Liver (tissue), 10 donors: ENCODE data around the gene FARP1. TPM values are rescaled to one million over a fixed set of nuclear protein-coding genes. Genes with fewer than 3 reads are reported as not detected.

ENCODE experiments used
- DNase-seq: peaks from one replicate; pipeline ENCODE4 v3.0.0-alpha.2; 2017; ENCODE audit warnings: low spot score
- H3K27ac ChIP-seq, 2 donors: one replicate each; pipeline ENCODE4 v1.7.0; 2013; ENCODE audit warnings: inconsistent platforms in 2 of 2, low read length in 2 of 2, control low read depth in 1 of 2, low read depth in 1 of 2, mild to moderate bottlenecking in 1 of 2
- H3K27me3 ChIP-seq, 4 donors: one replicate each; pipeline versions ENCODE4 v1.6.1 to v1.7.0; 2013; ENCODE audit warnings: low read length in 3 of 4, inconsistent platforms in 1 of 4, mild to moderate bottlenecking in 1 of 4, moderate library complexity in 1 of 4; ENCODE audit not compliant: control insufficient read depth in 4 of 4, insufficient read depth in 4 of 4
- H3K36me3 ChIP-seq, 4 donors: one replicate each; pipeline versions ENCODE4 v1.6.1 to v1.7.0; 2013; ENCODE audit warnings: low read length in 3 of 4, mild to moderate bottlenecking in 3 of 4, low read depth in 1 of 4, moderate library complexity in 1 of 4; ENCODE audit not compliant: control insufficient read depth in 4 of 4, insufficient read depth in 3 of 4
- H3K4me1 ChIP-seq, 4 donors: one replicate each; pipeline versions ENCODE4 v1.6.1 to v1.7.0; 2013; ENCODE audit warnings: low read length in 3 of 4, mild to moderate bottlenecking in 3 of 4, moderate library complexity in 1 of 4; ENCODE audit not compliant: control insufficient read depth in 4 of 4, insufficient read depth in 4 of 4
- H3K4me3 ChIP-seq, 3 donors: one replicate each; pipeline versions ENCODE4 v1.6.1 to v1.7.0; 2013; ENCODE audit warnings: low read length in 3 of 3, control low read depth in 1 of 3, low read depth in 1 of 3, mild to moderate bottlenecking in 1 of 3
- H3K9ac ChIP-seq, 2 donors: one replicate each; pipeline ENCODE4 v1.7.0; 2013; ENCODE audit warnings: low read length in 2 of 2, mild to moderate bottlenecking in 2 of 2, moderate library complexity in 2 of 2, control low read depth in 1 of 2, low read depth in 1 of 2
- H3K9me3 ChIP-seq, 4 donors: one replicate each; pipeline versions ENCODE4 v1.6.1 to v1.7.0; 2013; ENCODE audit warnings: low read length in 3 of 4; ENCODE audit not compliant: control insufficient read depth in 4 of 4
- HNF4A ChIP-seq, 2 donors: conservative IDR thresholded peaks; 2 replicates each; pipeline ENCODE4 v1.6.1; 2016; ENCODE audit warnings: antibody characterized with exemption in 2 of 2, mild to moderate bottlenecking in 2 of 2
- WGBS: extraction: QIAGEN DNeasy Blood & Tissue Kit; methylation state at CpG from one replicate; pipeline ENCODE4 v1.1.7; 2013; 5-methylcytosine and 5-hydroxymethylcytosine counted together
- polyA plus RNA-seq, 2 donors: library from polyadenylated mRNA; stranded (reverse) in 1 of 2; unstranded in 1 of 2; fragments of 200-250 nt in 1 of 2; fragments of >200 nt in 1 of 2; fragmentation: Nextera tagmentation in 1 of 2; extraction: Ambion mirVana in 1 of 2; gene quantifications; one replicate each; pipeline versions ENCODE4 v1.2.1 to v1.2.3, GENCODE V29; 2013 to 2015
- small RNA-seq: library from RNA; depleted of rRNA; stranded (forward); fragments of <200 nt; gene quantifications from one replicate; pipeline ENCODE3, GENCODE V24; 2014
- total RNA-seq, 2 donors: library from RNA; depleted of rRNA; stranded (reverse); fragments of >200 nt; gene quantifications; one replicate each; pipeline ENCODE4 v1.2.3, GENCODE V29; 2014
- donor health status: healthy.
- donor health status: healthy.
- donor health status: healthy.
- donor health status: healthy.
- donor health status: healthy.

Gene FARP1
- total and polyA plus RNA-seq, 4 donors: 28.4 to 62.6 (median 39.8) TPM

GRCh38 chr13:98504371-98504963 is 361.6 kb downstream of the FARP1 start:
- Histone ChIP-seq H3K9me3 (no peaks in the 10 kb centered on the region), H3K4me3 (no peak overlapping the region), H3K27ac (peak overlapping the region; percentile 57 to 84), H3K36me3 (no peaks in the 10 kb centered on the region), H3K4me1 (peaks cover 11 to 61% (median 52%) of the 10 kb centered on the region in 4 donors), H3K9ac (no peak overlapping the region), H3K27me3 (no peaks in the 10 kb centered on the region)
- TF ChIP-seq HNF4A (conservative IDR thresholded peaks at IDR 0.05): no peak
- WGBS: 77% methylated on average over 12 of the region's 12 CpGs
- DNase-seq: no peak

Small RNA genes lying within 50 kb of the gene (small RNA-seq; reads per million reads assigned to genes)
- not detected for gene MIR3170

Other genes with a start within 250 kb of the FARP1 start
- gene IPO5, start 189.4 kb upstream of the FARP1 start, total RNA-seq: 10 to 100 TPM; 71.0 to 92.8 TPM
- gene IPO5, start 189.4 kb upstream of the FARP1 start, polyA plus RNA-seq: 10 to 100 TPM; 19.2 to 22.1 TPM
- not detected for gene RNF113B, start 34.2 kb downstream of the FARP1 start, total RNA-seq
- under 1 TPM in 1 of 2 donors, not detected in 1; 0.64 TPM for gene RNF113B, start 34.2 kb downstream of the FARP1 start, polyA plus RNA-seq